A204.1 (cell line): ENCODE results near the gene TMEM14A.

Experiments
- FAIRE-seq: peaks from 2 replicates; lab custom pipeline; 2012; peaks lifted over from hg19 to GRCh38; lab: Jason Lieb, UNC

Gene TMEM14A

GRCh38 chr6:52736145-52736544, 65.2 kb downstream of the TMEM14A start:
- FAIRE-seq = no peak
